Smooth muscle cell of the pulmonary artery (primary cell): ENCODE measurements around the gene CDK5R1. TPM values are rescaled to one million over a fixed set of nuclear protein-coding genes. Genes with fewer than 3 reads are reported as not detected.

ENCODE experiments used
- total RNA-seq: library from RNA; depleted of rRNA; stranded (reverse); fragments of >200 nt; gene quantifications from 2 replicates; pipeline ENCODE4 v1.2.3, GENCODE V29; 2014

Gene CDK5R1
- total RNA-seq, result 0.78 and 1.2 TPM in 2 replicates

GRCh38 chr17:32486701-32487472 lies at the start of gene CDK5R1:
CDK5R1 (plus strand) TSS chr17:32486993; CDS start chr17:32487621, 628 bp downstream.

DNA sequence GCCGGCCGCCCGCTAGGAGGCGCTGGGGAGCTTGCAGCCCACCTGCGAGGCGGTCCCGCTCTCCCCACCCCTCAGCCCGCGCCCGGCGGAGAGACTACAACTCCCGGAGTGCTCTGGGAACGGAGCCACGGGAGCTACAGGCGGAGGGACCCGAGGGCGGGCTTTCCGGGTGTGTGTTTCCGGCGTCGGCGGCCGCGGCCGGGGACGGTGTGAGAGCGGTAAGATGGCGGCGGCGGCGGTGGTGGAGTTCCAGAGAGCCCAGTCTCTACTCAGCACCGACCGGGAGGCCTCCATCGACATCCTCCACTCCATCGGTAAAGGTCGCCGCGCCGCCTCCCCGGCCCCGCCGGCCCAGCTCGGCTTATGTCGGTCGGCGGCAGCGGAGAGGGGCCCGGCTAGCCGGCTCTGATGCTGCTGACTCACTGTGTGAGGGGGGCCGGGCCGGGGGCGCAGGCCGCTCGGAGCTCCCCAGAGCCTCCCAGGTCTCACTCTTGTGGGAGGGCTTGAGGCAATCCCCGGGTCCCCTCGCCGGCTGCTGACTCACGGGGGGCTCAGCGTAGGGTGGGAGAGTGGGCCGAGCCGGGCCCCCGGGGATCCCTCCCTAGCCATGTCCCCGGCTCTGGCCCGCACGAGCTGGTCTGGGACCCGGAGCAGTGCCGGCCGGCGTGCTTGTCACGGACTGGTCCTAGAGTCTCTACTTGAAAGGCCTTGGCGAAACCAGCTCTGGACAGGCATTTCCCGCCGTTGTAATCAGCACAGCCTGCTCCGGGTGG lies 42.3 kb upstream of the CDK5R1 start, which contains the start of gene PSMD11:
Gene PSMD11 (plus strand): TSS at position 210 of the 773 bp plus-strand sequence. CDS start 14 bp downstream, at position 224.

Other genes with a start within 250 kb of the CDK5R1 start
- 0.26 TPM in 1 of 2 replicates, not detected in the other for gene RHBDL3, start 221.2 kb upstream of the CDK5R1 start, total RNA-seq
- gene C17orf75, start 144.8 kb upstream of the CDK5R1 start, total RNA-seq, result 16.5 and 26.1 TPM in 2 replicates
- 83.3 and 90.4 TPM in 2 replicates for gene ZNF207, start 136.8 kb upstream of the CDK5R1 start, total RNA-seq
- gene PSMD11, start 42.5 kb upstream of the CDK5R1 start, total RNA-seq, result 86.8 and 95.4 TPM in 2 replicates